ENCODE measurements around the gene PYHIN1.

PYHIN1 gene

DNA sequence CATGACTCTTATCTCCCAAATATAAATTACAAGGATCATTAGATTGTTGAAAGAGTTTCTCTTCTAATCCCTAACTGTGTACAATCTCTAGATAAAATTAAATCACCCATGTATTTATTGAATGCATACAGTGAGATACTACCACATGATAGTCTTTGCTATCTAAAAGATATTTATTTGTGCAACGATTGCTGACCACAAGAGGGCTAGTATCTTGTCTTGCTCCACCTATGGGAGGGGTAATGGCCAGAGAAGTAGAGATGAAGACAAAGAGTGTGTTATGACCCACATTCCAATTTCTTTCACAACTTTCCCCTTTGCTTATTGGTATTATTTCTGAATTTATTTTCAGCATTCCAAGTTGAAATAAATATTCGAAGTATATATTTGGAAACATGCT lies 13.7 kb downstream of the PYHIN1 start:
- no peak for DNase-seq (ENCODE audit: low spot score)
- TF ChIP-seq, protein P1, sequence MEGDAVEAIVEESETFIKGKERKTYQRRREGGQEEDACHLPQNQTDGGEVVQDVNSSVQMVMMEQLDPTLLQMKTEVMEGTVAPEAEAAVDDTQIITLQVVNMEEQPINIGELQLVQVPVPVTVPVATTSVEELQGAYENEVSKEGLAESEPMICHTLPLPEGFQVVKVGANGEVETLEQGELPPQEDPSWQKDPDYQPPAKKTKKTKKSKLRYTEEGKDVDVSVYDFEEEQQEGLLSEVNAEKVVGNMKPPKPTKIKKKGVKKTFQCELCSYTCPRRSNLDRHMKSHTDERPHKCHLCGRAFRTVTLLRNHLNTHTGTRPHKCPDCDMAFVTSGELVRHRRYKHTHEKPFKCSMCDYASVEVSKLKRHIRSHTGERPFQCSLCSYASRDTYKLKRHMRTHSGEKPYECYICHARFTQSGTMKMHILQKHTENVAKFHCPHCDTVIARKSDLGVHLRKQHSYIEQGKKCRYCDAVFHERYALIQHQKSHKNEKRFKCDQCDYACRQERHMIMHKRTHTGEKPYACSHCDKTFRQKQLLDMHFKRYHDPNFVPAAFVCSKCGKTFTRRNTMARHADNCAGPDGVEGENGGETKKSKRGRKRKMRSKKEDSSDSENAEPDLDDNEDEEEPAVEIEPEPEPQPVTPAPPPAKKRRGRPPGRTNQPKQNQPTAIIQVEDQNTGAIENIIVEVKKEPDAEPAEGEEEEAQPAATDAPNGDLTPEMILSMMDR (IDR thresholded peaks at IDR 0.05; ENCODE audit: borderline replicate concordance, control extremely low read depth, extremely low read depth, insufficient read depth, missing control alignments): no peak
- in situ Hi-C loops (cut with MboI; ENCODE audit: low sequenced_read_pairs, unreplicated experiment): no loop called here

DNA sequence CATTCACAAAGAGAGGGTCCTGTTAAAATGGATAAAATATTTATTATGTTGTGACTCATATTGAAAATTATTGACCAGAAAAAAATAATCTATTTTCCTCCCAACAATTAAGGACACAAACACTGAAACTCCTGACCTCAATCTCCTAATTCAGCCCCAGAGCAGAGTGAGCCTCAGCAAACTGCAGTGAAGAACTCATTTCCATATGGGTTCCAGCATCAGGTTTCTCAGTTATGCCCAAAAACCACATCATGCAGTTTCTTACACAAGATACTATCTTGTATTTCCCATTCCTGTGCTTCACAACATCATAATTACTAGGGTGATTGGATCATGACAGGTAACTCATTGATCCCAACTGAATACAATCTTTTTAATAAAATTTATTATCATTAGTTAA lies 15.4 kb downstream of the PYHIN1 start:
- in situ Hi-C loops (cut with MboI; ENCODE audit: low sequenced_read_pairs, unreplicated experiment): no loop called here
- DNase-seq (ENCODE audit: low spot score): no peak
- TF ChIP-seq, protein P1 (IDR thresholded peaks at IDR 0.05; ENCODE audit: borderline replicate concordance, control extremely low read depth, extremely low read depth, insufficient read depth, missing control alignments): no peak

DNA sequence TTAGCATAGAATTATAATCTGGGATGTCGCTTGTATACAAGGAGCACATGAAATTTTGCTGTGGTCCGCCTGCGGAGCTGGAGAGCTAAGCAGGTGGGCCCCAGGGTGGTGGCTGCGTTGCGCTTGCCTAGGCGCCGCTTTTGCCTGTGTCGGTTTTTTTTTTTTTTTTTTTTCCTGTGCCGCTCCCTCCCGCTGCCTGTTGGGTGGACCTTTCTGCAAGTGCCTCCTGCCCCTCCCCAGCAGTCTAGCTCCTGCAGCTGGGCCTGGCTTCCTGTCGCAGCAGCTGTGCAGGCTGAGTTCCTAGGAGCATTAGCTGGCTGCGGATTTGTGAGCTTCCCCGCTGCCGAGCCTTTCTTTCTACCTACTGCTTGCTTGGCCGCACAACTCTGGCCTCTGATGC lies 20.6 kb downstream of the PYHIN1 start:
- DNase-seq (ENCODE audit: low spot score): peak; percentile 42
- in situ Hi-C loops (cut with MboI; ENCODE audit: low sequenced_read_pairs, unreplicated experiment): no loop called here
- TF ChIP-seq, protein P1 (IDR thresholded peaks at IDR 0.05; ENCODE audit: borderline replicate concordance, control extremely low read depth, extremely low read depth, insufficient read depth, missing control alignments): no peak

DNA sequence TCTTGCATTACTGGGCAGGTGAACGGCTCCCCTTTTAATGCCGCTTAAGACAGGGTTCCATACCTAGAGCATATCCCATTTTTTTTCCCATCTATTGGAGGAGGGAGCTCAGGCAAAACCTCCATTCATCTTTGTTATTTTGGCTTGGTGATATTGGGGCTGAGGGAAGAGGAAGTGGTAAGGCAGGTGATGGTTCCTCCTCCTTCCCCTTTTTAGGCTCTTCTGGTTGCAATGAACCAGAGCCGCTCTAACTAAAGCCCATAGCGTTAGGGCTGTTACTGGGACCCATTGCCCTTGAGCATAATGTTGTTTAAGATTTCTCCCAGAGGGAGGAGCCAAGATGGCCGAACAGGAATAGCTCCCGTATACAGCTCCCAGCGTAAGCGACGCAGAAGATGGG lies 21.1 kb downstream of the PYHIN1 start:
- TF ChIP-seq, protein P1 (IDR thresholded peaks at IDR 0.05; ENCODE audit: borderline replicate concordance, control extremely low read depth, extremely low read depth, insufficient read depth, missing control alignments): no peak
- DNase-seq (ENCODE audit: low spot score): peak; percentile 31
- in situ Hi-C loops (cut with MboI; ENCODE audit: low sequenced_read_pairs, unreplicated experiment): no loop called here

DNA sequence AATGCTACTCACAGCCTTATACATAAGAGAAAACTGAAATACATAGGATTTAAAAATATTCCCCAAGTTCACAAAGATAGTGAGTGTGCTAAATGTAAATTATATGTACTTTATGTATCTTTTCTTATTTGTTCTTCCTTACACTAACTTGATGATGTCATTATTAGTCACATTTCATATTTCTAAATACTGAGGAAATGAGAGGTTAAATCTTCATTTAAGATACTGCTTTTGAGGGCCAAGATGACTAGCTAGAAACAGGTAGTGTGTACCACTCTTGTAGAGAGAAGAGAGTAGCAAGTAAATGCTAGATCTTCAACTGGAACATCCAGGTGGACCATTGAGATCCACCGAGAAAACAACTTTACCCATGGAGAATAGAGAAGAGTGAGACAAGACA lies 29.8 kb downstream of the PYHIN1 start:
- in situ Hi-C loops (cut with MboI; ENCODE audit: low sequenced_read_pairs, unreplicated experiment): no loop called here
- TF ChIP-seq, protein P1 (IDR thresholded peaks at IDR 0.05; ENCODE audit: borderline replicate concordance, control extremely low read depth, extremely low read depth, insufficient read depth, missing control alignments): no peak

DNA sequence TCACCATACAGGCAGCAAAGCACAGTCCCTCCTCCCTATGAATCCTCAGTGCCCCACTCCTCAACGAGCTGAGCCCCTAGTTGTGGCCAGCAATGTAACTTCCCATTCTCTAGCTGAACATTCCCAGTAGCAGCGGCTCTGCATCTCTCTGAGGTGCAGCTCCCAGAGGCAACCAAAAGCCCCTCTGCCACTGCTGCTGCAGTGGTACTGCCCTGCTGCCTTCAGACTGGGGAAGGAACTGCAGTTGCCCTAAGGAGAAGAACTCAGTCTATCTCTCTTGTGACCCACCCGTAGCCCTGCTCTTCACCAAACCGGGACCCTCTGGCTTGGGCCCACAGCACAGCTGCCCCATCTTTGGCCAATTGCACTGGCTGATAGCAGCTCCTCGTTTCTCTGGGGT lies 31.6 kb downstream of the PYHIN1 start:
- TF ChIP-seq, protein P1 (IDR thresholded peaks at IDR 0.05; ENCODE audit: borderline replicate concordance, control extremely low read depth, extremely low read depth, insufficient read depth, missing control alignments): no peak
- in situ Hi-C loops (cut with MboI; ENCODE audit: low sequenced_read_pairs, unreplicated experiment): no loop called here

More for the DNA sequence above, 29.8 kb downstream of the PYHIN1 start:
- no peak for DNase-seq (ENCODE audit: low spot score)

DNA sequence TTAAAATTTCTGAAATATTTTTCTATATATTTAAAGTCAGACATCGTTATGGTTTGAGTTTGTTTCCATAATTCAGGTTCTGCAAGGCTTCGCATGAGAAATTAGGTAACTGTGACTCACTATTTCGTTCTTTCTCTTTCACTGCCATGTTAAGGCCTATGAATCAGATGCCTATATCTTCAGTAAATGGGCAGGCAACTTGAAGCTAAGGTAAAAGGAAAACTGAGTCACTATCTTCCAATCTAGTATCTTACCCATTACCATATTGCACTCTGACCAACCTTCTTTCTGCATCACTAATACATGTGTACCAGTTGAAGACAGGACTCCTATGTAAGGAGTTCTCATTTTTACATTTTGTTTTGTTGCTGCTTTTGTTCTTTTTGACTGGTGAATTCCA lies 37.8 kb downstream of the PYHIN1 start:
- no peak for DNase-seq (ENCODE audit: low spot score)
- in situ Hi-C loops (cut with MboI; ENCODE audit: low sequenced_read_pairs, unreplicated experiment): no loop called here
- TF ChIP-seq, protein P1 (IDR thresholded peaks at IDR 0.05; ENCODE audit: borderline replicate concordance, control extremely low read depth, extremely low read depth, insufficient read depth, missing control alignments): no peak

More for the DNA sequence above, 31.6 kb downstream of the PYHIN1 start:
- no peak for DNase-seq (ENCODE audit: low spot score)

Data from GM13976 (cell line).